Measurements from ENCODE around the gene C1QL4.
A peak's percentile ranks its signal among the peaks of the same experiment; 100 is the strongest.
"Not testable (repeated sequence)": the region's sequence is repeated elsewhere in the genome, so short reads cannot be mapped to it uniquely, and the experiment has no call there.

Gene C1QL4

GRCh38 chr12:49336645-49337584, at the start of gene C1QL4:
C1QL4 (minus strand) TSS chr12:49337188; CDS start chr12:49336477, 711 bp downstream.
- DNase-seq, result peak; percentile 83 to 89

- not testable (repeated sequence) for DNase-seq
Measured at GRCh38 chr12:49380184-49380583, 43.2 kb upstream of the C1QL4 start.

GRCh38 chr12:49377386-49377785, 40.4 kb upstream of the C1QL4 start:
- no peak for DNase-seq

GRCh38 chr12:49375406-49375805, 38.4 kb upstream of the C1QL4 start:
- no peak for DNase-seq

GRCh38 chr12:49370539-49370938, 33.6 kb upstream of the C1QL4 start:
- no peak for DNase-seq

- DNase-seq, result no peak
Measured at GRCh38 chr12:49369411-49370145, 32.6 kb upstream of the C1QL4 start.

- DNase-seq, result no peak
Measured at GRCh38 chr12:49368240-49368600, 31.2 kb upstream of the C1QL4 start.

GRCh38 chr12:49367381-49368239, 30.6 kb upstream of the C1QL4 start, which contains the start of gene SPATS2:
SPATS2 (plus strand) TSS chr12:49367462; CDS start chr12:49461013, 93,551 bp downstream.
- no peak for DNase-seq

- peak; percentile 87 to 89 for DNase-seq
Measured at GRCh38 chr12:49366652-49367380, 29.8 kb upstream of the C1QL4 start.

GRCh38 chr12:49366096-49366651, 29.2 kb upstream of the C1QL4 start:
- DNase-seq, result no peak

- no peak for DNase-seq
Measured at GRCh38 chr12:49365542-49365941, 28.6 kb upstream of the C1QL4 start.

GRCh38 chr12:49364989-49365388, 28.0 kb upstream of the C1QL4 start:
- DNase-seq, result no peak

GRCh38 chr12:49362077-49362476, 25.1 kb upstream of the C1QL4 start:
- no peak for DNase-seq

- DNase-seq, result no peak
Measured at GRCh38 chr12:49359671-49360070, 22.7 kb upstream of the C1QL4 start.

- DNase-seq, result peak; percentile 69 to 75
Measured at GRCh38 chr12:49358483-49359141, 21.6 kb upstream of the C1QL4 start.

GRCh38 chr12:49357103-49357678, 20.2 kb upstream of the C1QL4 start:
- peak in 1 of 2 donors; percentile 28 for DNase-seq

GRCh38 chr12:49355913-49356312, 18.9 kb upstream of the C1QL4 start:
- no peak for DNase-seq

GRCh38 chr12:49352351-49352750, 15.4 kb upstream of the C1QL4 start:
- DNase-seq, result no peak

GRCh38 chr12:49349266-49349665, 12.3 kb upstream of the C1QL4 start:
- no peak for DNase-seq

GRCh38 chr12:49348781-49349180, 11.8 kb upstream of the C1QL4 start:
- DNase-seq, result no peak
